Adrenal gland (tissue), 5 donors: Measurements from ENCODE around the gene EXOC6B.

Experiments used
- CTCF ChIP-seq, 6 experiments: fragments of 450-650 bp in 4 of 6; fragments of 200-600 bp in 2 of 6; sonication (generic) in 1 of 6; IDR thresholded peaks; 1 replicate in 5 of 6; 2 replicates in 1 of 6; pipeline versions ENCODE4 v1.5.1 to v1.8.0; 2016 to 2021; ENCODE audit warnings: antibody characterized with exemption in 6 of 6, mild to moderate bottlenecking in 2 of 6, moderate library complexity in 1 of 6
- POLR2A ChIP-seq, 2 donors: fragments of 450-650 bp; IDR thresholded peaks; one replicate each; pipeline ENCODE4 v1.6.1; 2017; ENCODE audit warnings: antibody characterized with exemption in 2 of 2, mild to moderate bottlenecking in 2 of 2, moderate library complexity in 1 of 2
- donor health status: DM: no; HTN: no; CAD: no.

- TF ChIP-seq CTCF (IDR thresholded peaks at IDR 0.05) (no peak), POLR2A (IDR thresholded peaks at IDR 0.05) (no peak)
Observed at GRCh38 chr2:72782520-72782919, 43.3 kb downstream of the EXOC6B start.
